Astrocyte of the cerebellum (primary cell): ENCODE data around the gene DDI2.

Experiments
- DNase-seq: peaks from one replicate; pipeline ENCODE4 v3.0.0-alpha.2; 2011; ENCODE audit warnings: low read depth
- H3K4me3 ChIP-seq: 2 replicates; pipeline ENCODE4 v1.5.1; 2011; ENCODE audit warnings: mild to moderate bottlenecking, low read depth, low read length, moderate library complexity
- CTCF ChIP-seq: IDR thresholded peaks from 2 replicates; pipeline ENCODE4 v1.5.1; 2012; ENCODE audit warnings: low read length, low read depth, moderate library complexity, mild to moderate bottlenecking; ENCODE audit errors: missing control alignments
- in situ Hi-C: cut with HindIII; loops from 2 replicates; pipeline ENCODE4 v1.10.0; 2017; ENCODE audit warnings: low sequenced_read_pairs

Gene DDI2

GRCh38 chr1:15617173-15618076, at the start of gene DDI2:
DDI2 (plus strand) TSS chr1:15617458; CDS start chr1:15617671, 213 bp downstream.
- in situ Hi-C loops = no loop called here
- H3K4me3 ChIP-seq = peak within 1 kb of the TSS; percentile 98
- peak; percentile 92 for DNase-seq
- TF ChIP-seq CTCF = no peak

GRCh38 chr1:15568387-15569073, 48.7 kb upstream of the DDI2 start:
- no peak for TF ChIP-seq CTCF
- no peak overlapping the region for H3K4me3 ChIP-seq
- no peak for DNase-seq
- in situ Hi-C loops = no loop called here

GRCh38 chr1:15570861-15571260, 46.4 kb upstream of the DDI2 start:
- H3K4me3 ChIP-seq = no peak overlapping the region
- DNase-seq = no peak
- in situ Hi-C loops = no loop called here
- TF ChIP-seq CTCF = no peak

- H3K4me3 ChIP-seq = no peak overlapping the region
- DNase-seq = no peak
- in situ Hi-C loops = no loop called here
- TF ChIP-seq CTCF = no peak
Measured at GRCh38 chr1:15571266-15571665, 46.0 kb upstream of the DDI2 start.

- no peak overlapping the region for H3K4me3 ChIP-seq
- no peak for TF ChIP-seq CTCF
- in situ Hi-C loops = no loop called here
- DNase-seq = no peak
Measured at GRCh38 chr1:15573477-15573876, 43.8 kb upstream of the DDI2 start.

- DNase-seq = no peak
- no peak for TF ChIP-seq CTCF
- no peak overlapping the region for H3K4me3 ChIP-seq
- in situ Hi-C loops = no loop called here
Measured at GRCh38 chr1:15574741-15575140, 42.5 kb upstream of the DDI2 start.
